GM18519 (cell line): ENCODE results near the gene KLC1.

Experiments
- ATAC-seq: cut with Tn5 transposase; IDR thresholded peaks from one replicate; pipeline ENCODE4 v1.9.1; 2021; ENCODE audit warnings: mild to moderate bottlenecking, moderate library complexity; ENCODE audit not compliant: unreplicated experiment, low FRiP score

Gene KLC1

DNA sequence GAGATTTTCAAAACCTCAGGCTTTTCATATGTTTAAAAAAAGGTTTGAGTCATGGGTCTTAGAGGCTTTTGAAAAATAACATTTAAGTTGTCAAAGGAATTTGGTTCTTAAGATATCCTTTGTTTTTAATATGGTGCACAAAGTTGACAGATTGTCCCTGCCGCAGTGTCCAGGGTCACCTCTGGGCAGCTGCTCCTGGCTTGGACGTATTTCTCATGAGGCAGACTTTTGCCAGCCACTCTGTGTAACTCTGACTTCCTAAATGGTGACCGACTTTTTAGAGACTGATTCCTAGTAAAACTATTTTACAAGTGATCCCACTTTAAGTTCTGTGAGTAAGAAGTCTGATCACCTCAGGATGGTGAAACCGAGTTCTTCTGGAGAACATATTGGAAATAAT is 58.7 kb downstream of the KLC1 start:
- no peak for ATAC-seq

DNA sequence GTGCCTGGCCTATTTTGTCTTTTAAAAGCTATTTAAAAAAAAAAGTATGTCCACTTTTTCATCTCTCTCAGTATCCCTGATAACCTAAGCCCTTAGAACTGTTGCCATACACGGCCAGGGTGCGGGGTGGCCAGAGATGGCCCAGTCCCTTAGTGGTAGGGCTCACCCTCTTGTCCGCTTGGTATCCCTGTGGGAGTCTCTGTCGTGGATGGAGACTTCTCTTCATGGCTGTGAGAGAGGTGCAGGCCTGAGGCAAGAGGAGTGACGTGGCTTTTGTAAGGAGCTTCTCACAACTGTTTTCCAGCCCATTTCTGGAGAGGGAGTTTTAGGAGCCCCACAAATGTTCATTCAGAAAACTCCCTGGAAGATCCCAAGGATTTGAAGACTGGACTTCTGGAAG is 59.4 kb downstream of the KLC1 start:
- no peak for ATAC-seq

DNA sequence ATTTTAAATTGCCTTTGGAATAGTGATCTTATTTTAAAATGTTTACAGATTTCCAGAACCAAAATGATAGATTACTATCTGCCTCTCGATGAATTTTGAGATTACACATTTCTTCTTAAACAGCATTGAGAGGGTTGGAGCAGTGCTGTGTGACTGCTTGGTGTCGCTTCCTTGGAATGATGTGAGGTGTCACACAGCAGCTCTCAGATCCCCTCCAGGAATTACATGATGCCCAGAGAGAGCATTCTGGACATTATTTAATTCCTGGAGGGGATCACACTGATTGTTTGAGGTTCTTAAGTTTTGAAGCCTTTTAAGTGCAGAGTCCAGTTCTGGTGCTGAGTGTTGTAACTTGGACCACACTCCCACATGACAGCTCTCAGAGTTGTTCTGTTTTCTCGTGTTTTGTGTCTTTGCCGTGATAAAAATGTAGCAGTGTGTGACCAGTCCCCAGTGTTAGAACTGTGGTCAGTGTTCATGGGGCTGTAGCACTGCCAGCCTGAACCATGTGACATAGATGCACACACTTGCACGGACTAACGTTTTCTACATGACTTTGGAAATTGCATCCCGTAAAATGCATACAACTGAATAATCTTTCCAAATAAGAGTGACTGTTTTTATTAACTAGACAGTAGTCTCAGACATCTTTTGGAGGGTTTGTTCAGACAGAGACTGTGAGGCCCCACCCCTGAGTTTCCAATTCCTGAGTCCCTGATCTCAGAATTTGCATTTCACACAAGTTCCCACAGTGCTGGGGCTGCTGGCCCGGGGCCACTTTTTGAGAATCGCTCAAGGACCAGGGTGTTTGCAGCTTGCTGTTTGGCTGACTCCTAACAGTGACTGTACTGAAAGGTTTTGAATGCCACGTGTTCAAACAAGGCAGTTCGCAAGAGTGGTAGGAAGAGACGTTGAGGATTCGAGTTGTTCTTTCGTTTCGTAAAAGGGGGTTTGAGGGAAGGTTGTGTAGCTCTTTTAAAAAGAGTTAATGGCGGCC is 60.2 kb downstream of the KLC1 start:
- no peak for ATAC-seq

DNA sequence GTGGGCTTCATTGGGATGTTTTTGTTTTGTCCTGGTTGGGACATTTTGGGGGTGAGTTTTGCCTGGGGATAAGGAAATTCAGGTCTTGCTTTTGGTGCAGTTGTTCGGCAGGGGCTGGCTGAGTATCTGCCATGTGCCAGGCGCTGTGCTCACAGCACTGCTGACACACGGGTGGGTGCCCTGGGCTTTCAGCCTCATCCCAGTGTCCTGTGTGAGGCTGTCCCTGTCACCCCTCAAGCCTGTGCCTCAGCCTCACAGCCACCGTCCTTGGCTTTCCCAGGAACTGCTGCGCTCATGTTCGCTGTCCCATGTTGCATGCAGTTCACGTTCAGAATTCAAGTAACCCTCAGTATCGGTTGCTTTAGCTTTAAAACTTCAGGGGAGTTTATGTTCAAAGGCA is 61.3 kb downstream of the KLC1 start:
- ATAC-seq, result no peak

DNA sequence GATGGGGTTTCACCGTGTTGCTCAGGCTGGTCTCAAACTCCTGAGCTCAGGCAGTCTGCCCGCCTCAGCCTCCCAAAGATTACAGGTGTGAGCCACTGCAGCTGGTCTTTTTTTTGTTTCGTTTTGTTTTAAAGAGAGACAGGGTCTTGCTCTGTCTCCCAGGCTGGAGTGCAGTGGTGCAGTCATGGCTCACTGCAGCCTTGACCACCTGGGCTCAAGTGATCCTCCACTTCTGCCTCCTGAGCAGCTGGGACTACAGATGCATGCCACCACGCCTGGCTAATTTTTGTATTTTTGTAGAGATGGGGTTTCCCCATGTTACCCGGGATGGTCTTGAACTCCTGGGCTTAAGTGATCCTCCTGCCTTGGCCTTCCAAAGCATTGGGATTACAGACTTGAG is 62.6 kb downstream of the KLC1 start:
- ATAC-seq, result peak; percentile 35

DNA sequence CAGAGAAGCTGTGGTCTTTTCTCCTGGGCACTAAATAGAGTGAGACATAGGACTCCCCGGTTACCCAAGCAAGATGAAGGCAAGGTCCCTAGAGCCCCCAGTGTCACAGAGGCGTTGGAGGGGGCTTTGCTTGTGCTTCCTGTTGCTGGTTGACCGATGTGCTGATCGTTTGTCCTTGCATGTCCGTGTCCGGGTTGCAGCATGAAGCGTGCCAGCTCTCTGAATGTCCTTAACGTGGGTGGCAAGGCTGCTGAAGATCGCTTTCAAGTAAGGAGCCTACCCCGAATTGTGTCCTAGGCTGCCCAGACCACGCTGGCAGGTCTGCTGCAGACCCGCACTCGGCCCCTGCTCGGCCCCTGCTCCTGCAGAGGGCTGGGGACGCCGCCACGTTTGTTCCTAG is 63.1 kb downstream of the KLC1 start:
- ATAC-seq, result no peak

DNA sequence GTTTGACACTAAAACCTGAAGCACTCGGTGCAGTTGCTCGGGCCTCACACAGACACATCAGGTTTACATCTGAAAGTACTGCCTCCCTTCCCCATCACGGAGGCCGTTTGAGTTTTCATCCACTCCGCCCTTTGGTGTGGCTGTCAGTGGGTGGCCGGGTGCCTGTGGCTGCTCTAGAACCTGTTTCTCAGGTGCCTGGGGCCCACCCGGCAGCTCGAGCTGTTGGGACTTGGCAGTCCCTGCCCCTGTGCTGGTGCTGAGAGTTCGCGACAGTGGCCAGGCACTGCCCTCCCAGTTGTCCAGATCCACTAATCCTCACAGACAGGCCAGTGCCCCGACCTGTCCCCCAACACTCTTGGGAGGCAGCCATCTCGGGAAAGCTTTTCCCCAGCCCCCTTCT is 63.9 kb downstream of the KLC1 start:
- ATAC-seq, result no peak

DNA sequence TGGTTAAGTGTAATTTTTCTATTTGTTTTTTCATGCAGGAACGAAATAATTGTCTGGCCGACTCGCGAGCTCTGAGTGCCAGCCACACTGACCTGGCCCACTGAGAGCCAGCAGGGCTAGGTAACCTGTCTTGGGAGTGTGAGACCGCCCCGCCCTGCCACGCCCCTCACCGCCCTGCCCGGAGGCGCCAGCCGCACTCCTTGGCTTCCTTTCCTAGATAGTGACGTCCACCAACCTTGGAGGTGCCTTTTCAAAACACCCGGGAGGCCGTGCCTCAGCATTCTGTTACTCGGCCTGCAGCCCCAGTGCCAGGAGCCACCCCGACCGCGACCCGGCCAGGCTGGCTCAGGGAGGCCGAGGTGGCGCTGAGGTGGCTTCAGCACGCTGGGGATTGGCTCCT is 64.5 kb downstream of the KLC1 start:
- no peak for ATAC-seq

DNA sequence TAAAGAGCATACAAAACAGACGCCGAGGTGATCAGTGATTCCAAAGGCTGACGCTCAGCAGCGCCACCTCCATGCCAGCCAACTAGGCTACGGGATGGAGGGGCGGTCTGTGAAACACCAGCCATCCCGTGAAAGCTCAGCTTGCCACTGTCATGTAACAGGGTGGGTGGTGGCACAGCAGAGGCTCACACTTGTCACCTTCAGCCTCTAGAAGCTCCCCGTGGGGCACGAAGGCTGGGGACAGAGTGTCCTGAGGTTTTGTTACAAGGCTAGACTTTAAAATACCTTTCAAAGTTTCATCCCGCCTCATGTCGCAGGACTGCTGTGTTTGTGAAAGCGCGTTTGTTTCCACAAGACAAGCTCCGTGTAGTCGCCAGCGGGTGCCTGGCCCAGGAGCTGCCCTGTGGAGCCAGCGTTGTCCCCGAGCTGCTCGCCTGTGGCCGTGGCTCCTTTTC is 65.6 kb downstream of the KLC1 start:
- no peak for ATAC-seq

DNA sequence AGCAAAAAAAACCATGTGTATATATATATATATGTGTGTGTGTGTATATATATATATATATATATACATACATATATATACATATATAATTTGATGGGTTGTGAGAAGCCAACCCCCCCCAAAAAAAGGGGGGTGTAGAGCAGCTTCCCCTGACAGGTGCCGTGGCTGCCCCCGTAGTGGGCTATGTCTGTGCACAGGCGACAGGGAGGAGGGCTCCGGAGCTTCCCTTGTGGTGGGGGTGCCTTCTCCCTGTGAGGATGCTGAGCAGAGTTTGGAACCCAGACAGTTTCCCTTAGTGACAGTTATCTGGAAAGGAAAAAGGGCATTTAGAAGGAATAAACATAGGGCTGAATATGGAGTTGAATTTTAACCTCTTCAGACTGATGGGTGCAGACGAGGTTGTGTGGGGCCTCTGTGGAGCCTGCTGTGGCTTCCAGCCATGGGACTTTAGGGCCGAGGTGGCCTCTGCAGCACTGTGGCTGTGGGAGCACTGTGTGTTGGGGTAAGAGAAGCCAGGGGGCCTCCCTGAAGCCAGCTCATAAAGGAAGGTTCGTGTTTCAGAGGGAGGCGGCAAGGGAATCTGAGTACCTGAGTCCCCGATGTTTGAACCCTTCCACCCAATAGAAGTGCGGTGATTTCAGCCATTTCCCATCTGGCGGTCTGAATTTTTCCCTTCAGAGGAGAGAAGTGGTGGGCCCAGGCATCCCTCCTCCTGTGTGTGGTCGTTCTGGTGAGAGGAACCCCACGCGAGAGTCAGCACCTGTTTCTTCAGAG is 66.5 kb downstream of the KLC1 start:
- no peak for ATAC-seq

DNA sequence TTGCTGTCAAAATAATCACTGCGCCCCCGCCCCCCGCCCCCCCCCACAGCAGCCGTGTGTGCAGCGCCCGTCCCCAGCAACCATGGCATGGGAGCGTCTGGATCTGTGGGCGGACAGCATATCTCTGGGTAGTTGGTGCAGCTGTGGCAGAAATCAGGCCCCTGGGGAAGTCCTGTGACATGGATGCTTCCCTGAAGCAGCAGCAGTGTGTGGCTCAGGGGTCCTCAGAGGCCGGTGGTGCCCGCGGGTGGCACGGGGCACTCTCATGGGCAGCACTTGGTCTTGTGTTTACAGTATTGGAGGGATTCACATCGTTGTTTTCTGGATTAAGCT is 67.0 kb downstream of the KLC1 start:
- no peak for ATAC-seq

DNA sequence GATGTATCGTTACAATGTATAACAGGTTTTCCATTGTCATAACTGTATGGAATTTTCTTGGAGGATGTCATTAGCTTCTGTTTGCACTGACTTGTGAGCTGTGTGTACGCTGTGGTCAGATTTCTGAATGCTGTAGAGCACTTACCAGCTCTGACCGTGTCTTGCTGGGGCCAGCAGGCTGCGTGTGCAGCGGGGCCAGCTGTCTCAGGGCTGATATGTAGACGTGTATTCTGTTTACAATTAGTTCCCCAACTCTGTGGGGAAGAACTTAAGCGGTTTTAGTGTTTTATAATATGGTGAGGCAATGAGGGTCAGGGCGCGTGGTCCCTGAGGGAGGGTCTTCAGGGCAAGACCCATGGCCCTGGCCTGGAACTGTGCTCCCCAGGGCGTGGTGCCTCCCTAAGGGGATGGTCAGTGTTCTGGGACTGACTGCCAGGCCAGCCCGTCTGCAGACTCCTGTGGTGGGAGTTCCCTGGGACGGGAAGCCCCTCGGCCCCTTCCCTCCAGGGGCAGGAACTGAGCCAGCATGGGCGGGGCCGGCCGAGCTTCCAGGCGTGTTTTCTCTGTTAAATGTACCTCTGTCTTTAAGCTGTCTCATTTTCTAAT is 67.6 kb downstream of the KLC1 start:
- no peak for ATAC-seq

DNA sequence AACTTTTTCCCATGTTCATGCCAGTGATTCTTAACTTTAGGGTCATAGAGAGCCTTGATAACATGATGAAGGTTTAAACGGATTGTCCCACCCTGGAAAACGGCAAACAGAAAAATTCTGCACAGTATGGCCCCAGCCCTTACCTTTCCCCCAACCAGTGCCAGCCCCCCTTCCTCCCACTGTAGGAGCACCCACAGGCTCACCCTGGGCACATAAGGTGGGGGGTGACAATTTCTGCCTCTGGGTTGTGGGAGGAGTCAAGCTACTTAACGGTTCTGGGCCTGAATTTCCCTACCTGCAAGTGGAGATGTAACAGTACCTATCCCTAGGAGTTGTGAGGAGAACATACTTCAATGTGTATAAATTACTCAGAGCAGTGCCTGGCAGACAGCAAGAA is 68.2 kb downstream of the KLC1 start:
- no peak for ATAC-seq

DNA sequence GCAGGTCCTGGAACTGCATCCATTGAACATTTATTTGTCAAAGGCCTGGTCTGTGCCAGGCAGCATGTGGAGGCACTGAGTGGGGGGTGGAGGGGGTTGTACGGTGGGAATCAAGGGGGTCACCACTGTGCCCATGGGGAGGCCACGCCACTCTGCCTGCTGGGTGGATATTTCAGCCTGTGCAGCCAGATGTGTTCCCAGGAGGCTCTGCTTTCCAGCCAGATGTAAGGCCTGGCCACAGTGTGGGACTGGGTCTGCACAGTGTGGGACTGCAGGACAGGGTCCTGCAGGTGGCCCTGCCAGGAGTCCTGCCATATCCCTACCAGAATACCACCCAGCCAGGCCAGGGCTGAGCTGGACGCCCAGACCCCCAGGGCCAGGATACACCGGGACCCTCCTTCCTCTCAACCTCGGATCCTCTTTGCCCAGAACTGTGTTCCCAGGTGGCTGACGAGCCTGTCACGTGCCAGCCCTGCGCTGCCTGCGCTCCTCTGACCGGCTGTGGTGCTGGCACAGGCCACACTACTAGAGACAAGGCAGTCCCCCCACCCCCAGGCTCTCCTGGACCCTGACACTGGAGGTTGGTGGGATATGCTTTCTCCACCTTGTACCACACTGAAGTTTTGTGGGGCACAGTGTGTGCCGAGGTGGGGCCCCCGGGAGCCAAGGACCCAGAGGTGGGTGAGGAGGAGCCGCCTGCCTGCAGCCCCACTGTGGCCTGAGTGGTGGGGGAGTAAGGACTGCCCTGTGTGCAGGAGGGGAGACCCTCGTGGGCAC is 68.8 kb downstream of the KLC1 start:
- ATAC-seq, result no peak

DNA sequence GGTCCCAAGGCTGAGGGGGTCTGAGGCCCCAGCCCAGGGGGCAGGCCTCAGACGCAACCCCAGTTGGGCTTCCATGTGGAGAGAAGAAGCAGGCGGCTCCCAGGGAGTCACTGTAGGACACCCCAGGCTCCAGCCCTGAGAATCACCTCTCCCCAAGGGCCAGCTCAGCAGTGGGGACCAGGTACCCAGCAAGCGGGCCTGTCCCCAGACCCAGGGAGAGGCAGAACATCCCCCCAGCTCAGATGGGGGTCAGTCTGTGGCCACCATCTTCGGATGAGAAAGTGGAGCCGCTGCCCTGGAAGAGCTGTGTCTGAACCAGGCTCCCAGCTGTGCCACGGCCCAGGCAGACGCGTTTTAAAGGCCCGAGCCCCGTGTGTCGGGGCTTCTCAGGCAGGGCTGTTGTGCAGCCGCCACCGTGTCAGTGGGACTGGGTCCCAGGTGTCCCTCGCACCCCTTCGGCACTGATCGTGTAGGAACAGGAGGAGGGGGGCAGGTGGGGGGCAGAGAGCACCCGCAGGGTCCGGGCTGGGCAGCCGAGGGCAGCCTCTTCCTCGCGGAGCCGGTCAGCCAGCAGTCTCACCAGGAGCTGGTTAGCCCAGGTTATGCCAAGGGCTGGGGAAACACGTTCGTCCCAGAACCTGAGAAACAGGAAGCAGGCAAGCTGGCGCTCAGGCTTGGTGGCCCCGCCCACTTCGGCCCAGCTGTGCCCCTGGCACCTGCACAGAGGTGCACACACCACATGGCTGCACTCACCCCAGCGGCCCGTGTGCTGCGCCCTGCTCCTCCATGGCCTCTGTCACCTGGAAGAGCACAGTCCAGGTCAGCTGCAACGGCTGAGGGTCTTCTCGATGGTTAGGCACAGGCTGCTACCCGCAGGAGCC is 69.6 kb downstream of the KLC1 start:
- no peak for ATAC-seq

DNA sequence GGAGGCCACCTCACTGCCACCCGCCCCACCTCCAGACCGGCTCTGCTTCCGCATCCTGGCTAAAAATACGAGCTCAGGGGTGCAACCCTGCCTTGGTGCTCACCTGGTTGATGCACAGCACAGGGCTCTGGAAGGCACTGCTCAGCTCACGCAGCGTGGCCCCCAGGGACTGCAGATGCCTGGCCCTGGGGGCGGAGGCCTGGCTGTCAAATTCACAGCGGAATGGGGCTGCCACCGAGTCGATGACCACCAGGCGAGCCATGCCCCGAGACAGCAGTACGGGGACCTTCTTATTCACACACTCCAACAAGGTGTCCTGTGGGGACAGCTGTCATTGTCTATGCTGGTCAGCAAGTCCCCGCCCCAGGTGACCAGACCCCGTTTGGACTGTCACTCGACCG is 70.2 kb downstream of the KLC1 start:
- no peak for ATAC-seq

DNA sequence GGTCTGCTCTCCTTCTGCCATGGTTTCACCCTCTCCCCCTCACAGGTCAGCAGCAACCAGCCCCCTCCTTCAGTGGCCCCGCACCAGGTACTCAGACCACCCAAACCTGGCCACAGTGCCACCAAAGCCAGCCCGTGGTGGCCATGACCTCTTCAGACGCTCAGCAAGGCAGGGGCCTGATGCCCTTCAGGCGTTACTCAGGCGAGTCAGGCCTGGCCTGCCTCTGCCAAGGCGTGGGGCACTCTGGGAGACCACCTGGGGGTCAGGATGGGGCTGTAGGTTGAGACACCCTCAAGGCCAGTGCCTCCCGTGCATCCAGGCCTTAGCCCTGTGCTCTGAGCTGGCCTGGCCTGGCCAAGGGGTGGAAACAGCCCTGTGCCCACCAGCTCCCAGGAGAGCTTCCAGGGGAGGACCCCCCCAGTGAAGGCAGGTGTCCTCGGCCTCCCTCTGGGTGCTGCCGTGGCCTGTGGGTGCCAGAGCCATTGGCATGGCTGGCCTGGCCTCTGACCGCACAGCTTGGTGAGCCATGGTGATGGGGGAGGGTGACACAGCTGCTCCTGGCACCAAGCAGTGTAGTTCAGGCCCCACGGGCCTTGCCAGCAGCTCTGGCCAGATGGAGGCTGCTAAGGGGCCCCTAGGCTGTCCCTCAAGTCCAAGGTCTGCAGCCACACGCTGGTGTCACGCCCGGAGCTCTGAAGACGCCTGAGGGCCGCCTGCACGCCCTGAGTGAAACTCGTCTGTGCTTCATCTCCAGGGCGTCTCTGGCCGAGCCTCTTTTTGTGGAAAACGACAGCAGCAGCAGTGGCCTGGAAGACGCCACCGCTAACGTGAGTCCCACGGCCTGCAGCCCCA is 71.1 kb downstream of the KLC1 start:
- no peak for ATAC-seq

DNA sequence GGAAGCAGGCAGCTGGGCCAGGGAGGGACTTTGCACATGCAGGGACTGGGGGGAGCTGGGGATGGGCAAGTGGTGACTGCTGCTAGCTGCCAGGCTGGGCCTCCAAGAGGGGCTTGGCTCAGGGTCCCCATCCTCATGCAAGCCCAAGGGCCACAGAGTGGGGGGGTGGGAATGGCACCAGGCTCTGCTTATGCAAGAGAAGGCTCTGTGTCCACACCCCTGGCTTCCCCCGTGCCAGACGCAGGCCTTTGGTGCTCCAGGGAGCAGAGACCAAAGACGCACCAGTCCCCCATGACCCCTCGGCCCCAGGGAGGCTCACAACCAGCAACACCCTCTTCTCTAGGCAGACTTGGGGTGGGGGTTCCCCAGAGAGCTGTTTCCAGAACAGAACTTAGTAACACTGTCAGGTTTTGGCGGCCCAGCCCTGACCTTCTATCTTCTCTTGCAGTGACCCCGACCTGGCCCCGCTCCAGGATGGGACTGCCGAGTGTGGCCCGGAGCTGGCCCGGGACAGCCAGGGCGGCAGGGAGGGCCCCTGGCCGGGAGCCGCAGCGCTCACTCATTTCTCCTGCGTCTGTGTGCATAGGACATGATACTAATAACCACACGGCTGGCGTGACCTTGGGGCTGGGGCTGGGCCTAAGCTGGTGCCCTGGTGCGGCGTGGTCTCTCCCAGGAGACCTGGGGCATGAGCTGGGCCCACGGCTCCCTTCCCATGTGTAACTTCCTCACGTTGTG is 71.9 kb downstream of the KLC1 start:
- ATAC-seq, result no peak
